ENCODE measurements around the gene NEK10.

DNA sequence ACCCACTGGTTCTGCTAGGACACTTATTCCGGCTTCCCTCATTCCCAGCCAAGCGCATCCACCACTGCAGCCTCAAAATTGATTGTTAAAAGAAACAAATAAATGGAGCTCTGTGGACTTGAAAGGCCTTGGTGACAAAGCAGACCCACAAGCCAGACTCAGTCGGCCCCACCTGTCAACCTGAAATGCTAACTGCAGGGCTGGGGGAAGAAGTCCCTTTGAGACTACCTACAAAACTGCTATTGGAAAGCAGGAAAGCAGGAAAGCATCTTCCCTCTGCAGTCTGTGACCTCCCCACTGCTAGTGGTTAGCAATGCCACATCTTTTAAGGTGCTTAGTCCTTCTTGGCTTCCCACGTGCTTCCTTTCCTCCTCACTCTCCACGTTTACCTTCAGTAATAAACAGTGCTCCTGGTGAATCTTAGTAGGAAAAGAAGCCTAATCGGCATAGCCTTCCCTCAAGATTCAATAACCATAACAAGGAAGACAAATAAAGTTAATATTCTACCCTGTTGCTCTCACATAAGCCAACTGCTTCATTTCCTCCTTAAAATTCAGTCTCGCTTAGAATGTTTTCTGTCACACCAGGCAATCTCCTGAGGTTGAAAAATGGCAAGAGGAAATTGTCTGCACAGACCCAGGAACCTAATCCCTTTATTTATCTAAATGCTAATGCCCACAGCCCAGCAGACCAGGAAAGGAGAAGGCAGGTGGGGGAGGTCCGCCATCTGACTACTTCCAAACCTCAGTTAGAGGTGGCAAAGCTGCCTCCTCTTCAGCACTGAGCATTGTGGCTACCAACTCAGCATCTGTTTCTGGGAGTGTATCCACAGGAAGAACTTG lies 296.2 kb downstream of the NEK10 start:
- TF ChIP-seq CTCF (CRISPR knock-in tag; IDR thresholded peaks at IDR 0.05) (no peak), ZNF232 (CRISPR knock-in tag; IDR thresholded peaks at IDR 0.05; ENCODE audit: borderline replicate concordance) (no peak), SRSF1 (optimal IDR thresholded peaks at IDR 0.05; ENCODE audit: low read depth, low read length) (no peak)

Measured in HepG2 (cell line).